Endometrium (tissue), 2 donors: Measurements from ENCODE around the gene ZNF70.

Experiments used
- FAIRE-seq: peaks from 2 replicates; lab custom pipeline; 2012; peaks lifted over from hg19 to GRCh38; lab: Jason Lieb, UNC
- donor health status: control.
- donor health status: control.

ZNF70 gene

DNA sequence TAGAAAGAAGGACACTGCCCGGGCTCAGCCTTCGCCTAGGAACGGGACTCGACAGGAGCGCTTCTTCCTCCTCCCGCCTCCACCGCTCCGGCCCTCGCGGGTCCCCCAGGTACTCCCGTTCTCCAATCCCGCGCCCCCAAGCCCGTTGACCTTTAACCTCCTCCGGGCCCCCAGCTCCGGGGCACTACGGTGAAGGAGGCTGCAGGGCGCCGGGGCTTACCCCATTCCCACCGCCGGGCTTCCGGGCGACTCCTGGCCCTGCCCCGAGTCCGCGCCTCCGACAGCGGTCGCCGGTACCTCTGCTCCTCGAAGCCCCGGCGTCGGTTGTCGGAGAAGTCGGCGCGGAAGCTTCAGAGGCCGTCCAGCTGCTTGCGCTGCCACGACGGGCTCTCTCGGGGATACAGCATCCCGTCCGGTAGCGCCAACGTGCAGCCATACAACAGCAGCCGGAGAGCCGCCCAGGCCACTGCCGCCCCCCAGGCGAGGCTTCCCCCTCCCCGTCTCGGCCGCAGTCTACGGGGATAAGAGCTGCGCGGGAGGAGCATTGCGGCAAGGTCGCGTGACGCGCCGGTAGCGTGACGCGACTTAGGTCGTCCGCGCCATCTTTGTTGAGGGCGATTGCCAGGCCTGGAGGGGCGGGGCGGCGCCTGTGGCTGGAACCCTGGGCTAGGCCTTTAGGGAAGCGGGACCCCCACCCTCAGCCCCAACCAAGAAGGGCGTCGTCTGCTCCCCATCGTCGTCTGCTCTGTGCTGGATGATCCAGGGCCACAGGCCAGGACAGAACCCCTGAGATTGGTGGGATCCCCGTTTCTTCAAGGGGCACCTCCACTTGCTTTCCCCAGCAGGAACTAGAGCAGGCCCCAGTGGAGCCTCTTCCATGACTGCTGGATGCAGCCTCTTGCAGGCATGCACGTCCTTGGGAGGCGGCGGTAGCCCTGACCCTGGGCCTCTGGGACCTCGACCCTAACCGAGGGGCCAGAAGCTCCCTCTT is 33.8 kb downstream of the ZNF70 start:
- peak; percentile 18 for FAIRE-seq

DNA sequence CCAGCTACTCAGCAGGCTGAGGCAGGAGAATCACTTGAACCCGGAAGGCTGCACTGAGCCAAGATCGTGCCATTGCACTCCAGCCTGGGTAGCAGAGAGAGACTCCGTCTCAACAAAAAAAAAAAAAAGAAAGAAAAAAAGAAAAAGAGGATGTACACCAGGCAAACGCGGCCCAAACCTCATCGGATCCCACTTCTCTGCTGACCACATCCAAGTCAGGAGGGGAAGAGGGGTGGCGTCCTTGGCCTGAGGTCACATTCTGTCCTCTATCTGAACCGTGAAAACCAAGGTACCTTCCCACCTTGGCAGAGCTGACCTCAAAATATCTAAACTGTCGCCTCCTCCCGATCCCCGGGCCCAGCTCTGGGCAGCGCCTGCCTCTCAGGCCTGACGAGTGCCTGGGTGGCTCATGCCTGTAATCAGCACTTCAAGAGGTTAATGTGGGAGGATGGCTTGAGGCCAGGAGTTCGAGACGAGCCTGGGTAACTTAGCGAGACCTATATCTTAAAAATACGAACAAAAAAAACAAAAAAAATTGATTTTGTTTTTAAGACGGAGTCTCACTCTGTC is 35.0 kb downstream of the ZNF70 start:
- no peak for FAIRE-seq

DNA sequence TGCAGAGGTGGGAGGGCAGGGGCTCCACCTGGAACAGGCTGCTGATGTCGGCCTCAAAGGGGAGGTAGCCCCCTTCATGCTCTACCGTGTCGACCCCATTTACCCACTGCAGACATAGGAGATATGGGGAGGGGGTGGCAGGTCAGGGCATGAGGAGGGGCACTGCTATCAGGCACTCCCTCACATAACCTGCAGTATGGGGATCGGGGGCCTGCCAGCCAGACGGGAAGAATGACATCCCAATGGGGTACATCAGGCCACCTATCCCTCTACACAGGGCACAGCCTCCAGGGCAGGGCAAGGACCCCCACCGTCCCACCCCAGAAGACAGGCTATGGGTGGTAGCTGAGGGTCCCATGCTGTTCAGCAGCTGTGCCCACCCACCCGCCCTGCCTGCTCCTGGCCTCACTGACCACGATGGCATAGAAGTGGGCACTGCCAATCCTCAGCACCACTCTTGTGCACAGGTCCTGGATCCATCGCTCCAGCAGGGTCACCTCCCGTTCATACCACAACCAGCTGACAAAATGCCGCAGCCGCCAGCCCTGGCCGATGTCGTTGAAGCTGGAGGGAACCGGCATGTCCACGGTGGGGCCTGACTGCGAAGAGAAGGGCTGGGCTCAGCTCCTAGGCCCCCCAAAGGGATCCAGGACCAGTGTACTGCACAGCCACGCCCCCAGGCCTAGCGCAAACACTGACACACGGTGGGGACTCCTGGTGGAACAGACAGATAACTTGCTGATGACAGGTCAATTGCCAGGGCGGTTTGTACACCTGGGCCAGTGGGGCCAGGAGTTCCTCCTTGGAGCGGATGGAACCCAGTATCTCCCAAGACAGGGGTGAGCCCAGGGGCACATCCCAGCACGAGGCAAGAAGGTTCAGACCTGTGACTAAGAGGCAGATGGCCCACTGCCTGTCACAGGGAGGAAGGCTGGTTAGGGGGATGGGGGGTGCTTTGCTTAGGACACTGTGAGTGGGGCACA is 36.0 kb downstream of the ZNF70 start:
- no peak for FAIRE-seq

DNA sequence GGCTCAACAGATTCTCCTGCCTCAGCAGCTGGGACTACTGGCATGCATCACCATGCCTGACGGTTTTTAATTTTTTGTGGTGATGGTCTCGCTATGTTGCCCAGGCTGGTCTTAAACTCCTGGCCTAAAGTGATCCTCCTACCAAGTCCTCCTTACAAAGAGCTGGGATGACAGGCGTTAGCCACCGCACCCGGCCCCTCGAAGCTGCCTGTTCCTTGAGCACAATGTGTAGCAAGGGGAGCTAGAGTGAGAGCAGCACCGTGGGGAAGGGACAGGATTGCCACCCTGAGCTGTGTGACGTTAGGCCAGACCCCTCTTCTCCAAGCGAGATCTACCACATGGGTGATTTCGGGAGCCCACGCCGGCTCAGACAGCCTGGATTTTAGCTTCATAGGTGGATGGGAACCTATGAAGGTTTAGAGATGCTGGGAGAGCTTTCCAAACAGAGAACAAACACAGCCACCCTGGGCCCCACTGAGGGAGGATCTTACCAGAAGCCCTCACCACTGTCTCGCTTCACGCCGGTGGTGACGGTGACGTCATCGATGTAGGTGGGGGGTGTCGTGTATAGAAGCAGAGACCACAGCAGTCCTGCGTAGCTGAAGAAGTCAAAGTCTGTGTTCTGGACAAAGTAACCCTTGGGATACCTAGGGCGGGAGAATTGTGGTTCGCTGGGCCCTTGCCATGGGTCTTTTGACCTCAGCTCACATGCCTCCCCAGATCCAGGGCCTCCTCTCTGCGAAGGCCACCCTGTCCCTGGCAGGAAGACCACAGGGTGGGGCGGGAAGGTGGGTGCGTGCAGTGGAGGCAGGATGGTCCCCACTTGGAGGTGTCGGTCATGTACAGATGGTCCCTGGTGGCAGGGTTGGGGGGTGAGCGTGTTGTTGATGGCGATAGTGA is 37.0 kb downstream of the ZNF70 start:
- no peak for FAIRE-seq

DNA sequence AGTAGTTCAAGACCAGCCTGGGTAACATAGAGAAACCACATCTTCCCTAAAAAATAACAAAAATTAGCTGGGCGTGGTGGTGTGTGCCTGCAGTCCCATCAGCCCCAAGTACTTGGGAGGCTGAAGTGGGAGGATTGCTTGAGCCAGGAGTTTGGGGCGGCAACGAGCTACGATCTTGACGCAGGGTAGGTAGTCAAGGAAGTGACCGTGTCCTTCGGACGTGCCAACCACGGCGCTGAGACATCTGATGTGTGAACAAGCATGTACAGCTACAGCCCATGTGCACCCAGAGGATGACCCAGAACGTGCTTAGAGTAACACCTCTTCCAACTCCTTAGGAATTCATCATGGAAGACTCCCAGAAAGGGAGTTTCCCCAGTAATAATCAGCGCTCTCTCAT is 38.7 kb downstream of the ZNF70 start:
- FAIRE-seq, result no peak

DNA sequence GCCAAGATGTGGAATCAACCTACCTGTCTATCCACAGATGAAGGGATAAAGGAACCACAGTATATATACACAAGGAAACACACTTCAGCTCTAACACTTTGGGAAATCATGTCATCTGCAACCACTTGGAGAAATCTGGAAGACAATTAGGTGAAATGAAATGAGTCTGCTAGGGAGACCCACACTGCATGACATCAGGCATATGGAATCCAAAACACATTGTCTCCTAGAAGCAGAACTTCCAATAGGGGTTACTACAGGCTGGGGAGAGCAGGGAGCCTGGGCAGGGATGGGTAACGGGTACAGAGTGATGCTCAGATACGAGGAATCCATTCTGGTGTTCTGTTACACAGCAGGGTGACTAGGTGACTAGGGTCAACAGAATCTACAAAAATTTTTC is 41.8 kb downstream of the ZNF70 start:
- no peak for FAIRE-seq

DNA sequence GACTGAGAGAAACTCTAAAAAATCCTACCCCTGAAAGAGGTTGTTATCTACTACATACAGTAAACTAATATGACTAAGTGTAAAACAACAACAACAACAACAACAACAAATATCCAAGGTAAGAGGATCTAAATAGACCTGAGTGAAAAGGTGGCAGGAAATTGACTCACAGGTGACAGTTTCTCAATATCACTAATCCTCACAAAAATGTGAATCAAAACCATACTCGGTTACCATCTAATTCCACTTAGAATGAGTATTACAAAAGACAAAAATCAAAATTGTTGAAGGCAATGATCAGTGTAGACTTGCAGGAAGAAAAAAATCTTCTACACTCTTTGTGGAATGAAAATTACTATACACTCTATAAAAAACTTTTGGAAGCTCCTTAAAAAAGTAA is 42.6 kb downstream of the ZNF70 start:
- FAIRE-seq, result no peak

DNA sequence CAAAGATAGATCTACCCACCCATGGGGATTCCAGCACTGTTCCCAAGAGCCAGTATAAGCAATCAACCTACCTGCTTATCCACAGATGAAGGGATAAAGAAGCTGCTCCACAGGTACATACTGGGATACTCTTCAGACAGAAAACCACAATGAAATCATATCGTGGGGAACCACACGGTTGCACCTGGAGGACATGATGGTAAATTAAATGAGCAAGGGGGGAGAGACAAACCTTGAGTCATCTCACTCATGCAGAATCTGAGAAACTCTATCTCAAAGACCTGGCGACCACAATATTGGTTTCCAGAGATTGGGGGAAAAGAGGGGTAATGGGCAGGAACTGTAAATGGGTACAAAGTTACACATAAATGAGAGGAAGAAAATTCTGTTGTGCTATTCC is 45.6 kb downstream of the ZNF70 start:
- FAIRE-seq, result no peak

DNA sequence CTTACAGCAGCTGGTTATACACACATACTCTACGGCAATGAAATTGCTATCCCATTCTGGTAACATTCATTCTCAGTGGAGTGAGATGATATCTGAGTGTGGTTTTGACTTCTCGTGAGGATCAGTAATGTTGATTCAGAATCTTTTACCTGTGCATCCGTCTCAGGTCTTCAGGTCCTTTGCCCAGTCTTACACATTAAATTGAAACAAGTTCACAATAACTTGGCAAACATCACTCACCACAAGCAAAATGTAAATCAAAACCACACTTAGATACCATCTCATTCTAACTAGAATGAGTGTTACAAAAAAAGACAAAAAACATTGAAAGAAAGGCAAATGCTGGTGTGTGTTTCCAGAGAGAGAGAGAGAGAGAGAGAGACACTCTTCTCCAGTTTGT is 46.1 kb downstream of the ZNF70 start:
- FAIRE-seq, result no peak

DNA sequence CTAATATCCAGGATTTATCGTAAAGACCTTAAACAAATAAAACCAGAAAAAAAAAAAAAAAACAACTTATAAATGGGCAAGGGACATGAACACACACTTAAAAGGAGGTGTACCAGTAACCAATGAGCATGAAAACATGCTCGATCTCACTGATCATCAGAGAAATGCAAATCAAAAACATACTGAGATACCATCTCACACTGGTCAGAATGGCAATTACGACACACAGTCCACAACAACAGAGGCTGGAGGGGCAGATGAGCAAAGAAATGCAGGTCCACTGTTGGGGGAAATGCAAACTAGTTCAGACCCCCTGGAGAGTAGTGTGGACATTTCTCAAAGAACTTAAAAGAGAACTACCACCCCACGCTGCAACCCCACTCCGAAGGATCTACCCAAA is 46.9 kb downstream of the ZNF70 start:
- FAIRE-seq, result no peak

DNA sequence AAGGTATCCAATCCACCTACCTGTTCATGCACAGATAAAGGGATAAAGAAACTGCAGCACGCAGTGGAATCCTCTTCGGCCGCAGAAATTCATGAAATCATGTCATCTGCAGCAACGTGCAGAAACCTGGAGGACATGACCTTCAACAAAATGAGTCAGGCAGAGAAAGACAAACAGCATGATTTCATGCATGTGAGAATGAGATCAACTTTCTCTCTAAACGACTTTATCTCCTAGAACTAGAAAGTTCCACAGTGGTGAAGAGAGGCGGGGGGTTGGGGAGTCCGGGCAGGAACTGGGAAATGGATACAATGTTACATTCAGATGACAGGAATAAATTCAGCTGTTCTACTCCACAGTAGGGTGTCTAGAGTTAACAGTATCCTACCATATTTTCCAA is 50.2 kb downstream of the ZNF70 start:
- no peak for FAIRE-seq

DNA sequence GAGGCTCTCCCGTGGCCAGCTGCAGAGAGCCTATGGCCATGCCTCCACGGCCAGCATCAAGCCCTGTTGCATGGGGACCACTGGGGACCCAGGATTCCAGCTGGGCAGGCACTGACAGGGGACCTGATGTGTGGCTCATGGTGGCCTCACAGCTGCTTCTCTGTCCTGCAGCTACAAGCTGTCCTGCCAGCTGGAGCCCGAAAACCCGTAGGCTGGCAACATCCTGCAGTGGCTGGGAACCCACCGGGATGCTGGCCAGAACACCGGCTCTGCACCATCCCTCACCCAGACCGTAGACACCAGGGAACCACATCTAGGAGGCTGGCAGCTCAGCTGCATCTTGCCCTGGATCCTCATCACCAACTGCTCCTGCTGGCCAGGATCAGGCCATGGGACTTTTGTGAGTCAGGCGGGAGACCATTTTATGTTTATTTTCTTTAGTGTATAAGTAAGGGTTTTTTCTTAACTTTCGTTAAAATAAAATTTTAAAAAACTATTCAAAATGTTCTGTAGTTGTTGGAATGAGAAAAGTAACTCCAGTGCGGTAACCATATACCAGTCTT is 52.2 kb downstream of the ZNF70 start:
- no peak for FAIRE-seq

DNA sequence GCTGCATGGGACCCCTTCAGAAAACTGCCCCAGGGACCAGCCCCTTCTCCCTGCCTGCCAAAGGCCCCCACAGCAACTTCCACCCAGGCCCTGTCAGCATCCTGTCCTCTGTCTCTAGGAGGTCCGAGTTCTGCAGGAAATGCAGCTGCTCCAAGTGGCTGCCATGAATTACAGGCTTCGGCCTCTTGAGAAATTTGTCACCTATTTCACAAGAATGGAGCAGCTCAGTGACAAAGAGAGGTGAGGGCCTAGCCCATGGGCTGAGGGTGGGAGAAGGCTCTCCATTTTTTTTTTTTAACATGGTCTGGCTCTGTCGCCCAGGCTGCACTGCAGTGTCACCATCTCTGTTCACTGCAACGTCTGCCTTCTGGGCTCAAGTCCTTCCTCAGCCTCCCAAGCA is 52.8 kb downstream of the ZNF70 start:
- FAIRE-seq, result no peak

DNA sequence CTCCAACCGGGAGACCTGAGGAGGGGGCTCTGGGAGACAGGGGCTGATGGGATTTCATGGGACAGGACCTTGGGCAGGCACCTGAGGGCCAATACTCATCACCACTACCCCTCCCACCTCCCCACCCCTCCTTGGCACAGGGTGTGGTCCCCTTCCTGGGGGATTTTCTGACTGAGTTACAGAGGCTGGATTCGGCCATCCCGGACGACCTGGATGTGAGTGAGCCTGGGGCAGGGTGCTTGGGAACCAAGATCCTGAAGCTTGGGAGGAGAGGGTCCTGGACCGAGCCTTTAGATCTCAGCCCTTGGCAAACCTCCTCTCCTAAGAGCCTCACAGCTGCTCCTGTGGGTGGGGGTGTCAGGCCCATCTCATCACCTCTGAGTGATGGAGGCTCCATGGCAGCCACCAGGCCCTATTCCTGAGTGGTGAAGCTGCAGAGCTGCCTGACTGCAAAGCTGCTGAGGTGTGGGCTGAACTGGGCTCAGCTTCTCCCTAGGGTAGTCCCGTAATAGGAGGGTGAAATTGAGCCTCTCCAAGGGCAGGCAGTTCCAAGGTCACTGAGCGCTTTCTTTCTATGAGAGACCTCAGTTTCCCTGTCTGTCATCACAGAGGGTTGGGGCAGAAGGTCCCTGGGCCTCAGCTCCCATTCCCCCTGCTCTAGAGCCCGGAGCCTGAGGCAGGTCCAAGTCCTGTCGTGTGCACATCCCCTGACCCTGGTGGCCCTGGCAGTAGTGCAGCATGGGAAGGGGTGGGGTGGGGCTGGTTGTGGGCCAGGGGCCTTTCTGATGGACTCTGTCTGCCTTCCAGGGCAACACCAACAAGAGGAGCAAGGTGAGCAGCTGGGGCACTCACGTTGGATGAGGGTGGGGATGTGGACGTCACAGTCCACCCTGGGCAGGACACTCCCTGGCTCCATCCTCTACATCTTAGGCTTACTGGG is 53.6 kb downstream of the ZNF70 start:
- no peak for FAIRE-seq

DNA sequence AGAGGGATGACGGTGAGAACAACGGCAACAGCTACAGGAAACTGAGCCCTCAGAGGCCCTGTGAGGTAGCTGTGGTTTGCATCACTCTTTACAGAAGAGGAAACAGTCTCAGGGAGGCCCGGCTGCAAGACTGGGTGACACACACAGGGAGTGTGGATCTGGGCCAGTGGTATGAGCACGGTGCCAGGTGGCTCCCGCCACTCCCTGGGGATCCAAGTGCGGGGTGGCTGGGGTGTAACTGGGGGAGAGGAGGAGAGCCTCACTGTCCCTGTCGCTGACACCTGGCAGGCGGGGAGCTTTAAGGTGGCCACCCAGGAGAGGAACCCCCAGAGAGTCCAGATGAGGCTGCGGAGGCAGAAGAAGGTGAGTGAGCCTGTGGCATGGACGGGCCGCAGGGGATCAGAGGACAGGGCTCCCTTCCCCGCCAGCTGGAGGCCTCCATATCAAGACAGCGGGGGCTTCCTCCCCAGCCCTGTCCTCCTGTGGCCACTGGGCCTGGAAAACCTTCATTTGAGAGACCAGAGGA is 54.5 kb downstream of the ZNF70 start:
- no peak for FAIRE-seq

DNA sequence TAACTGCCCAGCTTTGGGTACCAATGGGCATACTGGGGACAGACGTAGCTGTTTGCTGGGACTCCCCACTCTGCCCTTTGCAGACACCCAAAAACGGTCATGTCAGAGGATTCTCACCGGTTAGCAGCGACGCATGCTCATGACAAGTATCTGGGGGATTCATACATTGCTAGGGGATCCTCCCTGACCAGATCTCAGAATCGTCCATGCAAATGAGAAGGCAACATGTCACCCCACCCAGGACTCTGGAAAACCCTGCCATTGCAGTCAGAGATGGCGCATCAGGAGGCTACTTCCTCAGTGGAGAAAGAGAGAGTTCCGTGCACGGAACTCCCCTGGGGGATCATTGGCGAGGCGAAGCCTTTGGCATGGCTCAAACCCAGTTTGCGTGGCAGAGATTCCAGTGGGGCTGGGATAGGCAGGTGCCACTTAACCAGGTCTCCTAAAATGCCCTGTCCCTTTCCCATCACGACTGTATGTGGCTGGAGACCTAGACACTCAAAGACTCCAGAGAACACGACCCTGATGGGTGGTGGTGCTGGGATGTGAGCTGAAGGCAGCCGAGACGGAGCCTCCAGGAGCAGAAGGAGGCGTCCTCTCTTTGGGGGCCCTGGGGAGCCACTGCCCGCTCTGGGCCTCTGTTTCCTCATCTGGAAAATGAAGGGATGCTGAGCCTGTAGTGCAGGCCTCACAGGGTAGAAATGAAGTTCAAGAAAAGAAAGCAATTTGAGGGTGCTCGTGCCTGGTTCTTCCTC is 55.2 kb downstream of the ZNF70 start:
- no peak for FAIRE-seq

DNA sequence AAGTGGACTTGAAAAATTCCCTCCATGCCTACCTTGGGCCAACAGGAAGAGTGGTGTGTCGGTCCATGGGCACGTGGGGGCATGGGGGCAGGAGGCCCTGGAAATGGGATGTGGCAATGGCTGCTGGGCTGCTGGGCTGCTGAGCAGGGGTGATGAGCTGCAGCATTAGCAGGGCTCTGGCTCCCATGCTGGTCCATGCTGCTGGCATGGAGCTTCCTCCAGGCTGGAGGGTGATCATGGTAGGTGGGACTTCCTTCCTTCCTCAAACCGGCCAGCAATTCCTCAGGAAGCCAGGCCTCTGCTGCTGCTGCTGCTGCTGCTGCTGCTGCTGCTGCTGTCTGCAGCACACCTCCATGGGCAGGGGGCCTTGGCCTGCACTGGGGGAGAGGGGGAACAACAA is 55.8 kb downstream of the ZNF70 start:
- FAIRE-seq, result no peak

DNA sequence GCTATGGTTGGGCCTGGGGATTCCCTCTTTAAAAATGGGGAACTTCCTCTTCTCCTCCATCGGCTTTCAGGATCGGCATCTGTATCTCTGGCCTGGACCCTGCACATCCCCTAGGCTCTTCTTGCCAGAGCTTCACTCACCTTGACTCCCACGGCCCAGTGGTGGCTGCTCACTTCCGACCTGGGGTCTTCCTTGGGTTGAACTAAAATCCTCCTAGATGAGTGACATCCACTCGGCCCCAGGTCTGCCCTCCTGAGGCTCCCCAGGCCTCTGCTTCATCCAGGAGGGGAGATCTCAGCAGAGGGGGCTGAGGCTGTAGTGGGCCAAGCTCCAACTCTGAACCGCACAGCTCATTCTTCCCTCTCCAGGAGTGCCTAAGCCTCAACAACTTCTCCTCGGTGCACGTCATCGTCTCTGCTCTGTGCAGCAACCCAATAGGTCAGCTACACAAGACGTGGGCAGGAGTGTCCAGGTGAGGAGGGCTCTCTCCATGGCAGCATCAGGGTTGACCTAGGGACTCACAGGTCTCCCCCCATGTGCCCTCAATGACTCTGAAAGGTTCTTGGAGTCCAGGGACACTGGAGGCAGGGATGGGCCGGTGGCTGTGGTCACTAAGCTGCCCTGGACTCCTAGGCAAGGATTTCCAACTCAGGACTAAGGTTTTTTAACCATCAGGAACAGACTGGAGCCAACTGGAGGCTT is 56.8 kb downstream of the ZNF70 start:
- no peak for FAIRE-seq
